Thyroid gland (tissue), 4 donors: Measurements from ENCODE around the gene MORF4L1.

Source experiments
- CTCF ChIP-seq, 6 experiments: fragments of 200-600 bp in 3 of 6; fragments of 450-650 bp in 3 of 6; sonication (generic) in 3 of 6; IDR thresholded peaks; one replicate each; pipeline ENCODE4 v1.5.1; 2016 to 2019; ENCODE audit warnings: antibody characterized with exemption in 6 of 6, mild to moderate bottlenecking in 2 of 6, inconsistent platforms in 1 of 6, moderate library complexity in 1 of 6
- POLR2A ChIP-seq, 2 donors: fragments of 450-650 bp; IDR thresholded peaks; one replicate each; pipeline ENCODE4 v1.6.1; 2017; ENCODE audit warnings: antibody characterized with exemption in 2 of 2, mild to moderate bottlenecking in 2 of 2, moderate library complexity in 1 of 2

GRCh38 chr15:78872155-78872971 lies at the start of gene MORF4L1:
- TF ChIP-seq CTCF (IDR thresholded peaks at IDR 0.05) (no peak), POLR2A (IDR thresholded peaks at IDR 0.05) (peak in 1 of 2 donors; percentile 74)
